Lower lobe of right lung (tissue), 2 donors: Measurements from ENCODE around the gene ZNF500. TPM values are rescaled to one million over a fixed set of nuclear protein-coding genes. Genes with fewer than 3 reads are reported as not detected.

ENCODE experiments used
- ATAC-seq, 2 donors: fragments of 200-7000 bp; cut with Tn5 transposase; one replicate each; pipeline ENCODE4 v1.9.1; 2020 to 2022; ENCODE audit warnings: mild to moderate bottlenecking in 2 of 2, moderate library complexity in 2 of 2
- DNase-seq: peaks from one replicate; pipeline ENCODE4 v3.0.0-alpha.2; 2020
- H3K27ac ChIP-seq: fragments of 200-600 bp; one replicate; pipeline ENCODE4 v1.8.0; 2022
- H3K27me3 ChIP-seq: fragments of 200-600 bp; one replicate; pipeline ENCODE4 v1.8.0; 2022; ENCODE audit warnings: low read depth
- H3K36me3 ChIP-seq: fragments of 200-600 bp; one replicate; pipeline ENCODE4 v1.8.0; 2022; ENCODE audit warnings: mild to moderate bottlenecking
- H3K4me1 ChIP-seq: fragments of 200-600 bp; one replicate; pipeline ENCODE4 v1.8.0; 2022
- H3K4me3 ChIP-seq: fragments of 200-600 bp; one replicate; pipeline ENCODE4 v1.8.0; 2022; ENCODE audit warnings: mild to moderate bottlenecking
- H3K9me3 ChIP-seq: fragments of 200-600 bp; one replicate; pipeline ENCODE4 v1.8.0; 2022
- CTCF ChIP-seq: fragments of 200-600 bp; IDR thresholded peaks from one replicate; pipeline ENCODE4 v1.8.0; 2022; ENCODE audit warnings: antibody characterized with exemption, mild to moderate bottlenecking
- intact Hi-C: fragments of 100-400 bp; cut with DNase I; formaldehyde crosslinking; loops from one replicate; pipeline ENCODE4 v1.11.0; 2022
- total RNA-seq: library from RNA; stranded (reverse); fragmentation: NEBNext Ultra II Directional; extraction: Animal tissue kit (Norgen Biotek cat#: 25700); gene quantifications from one replicate; pipeline ENCODE4 v1.2.1, GENCODE V29; 2021
- donor health status: DM: no; HTN: yes; CAD: no; lungs with severe emphysema.

Gene ZNF500
- total RNA-seq, 1 donor from 2014 or later = 13.4 TPM

DNA sequence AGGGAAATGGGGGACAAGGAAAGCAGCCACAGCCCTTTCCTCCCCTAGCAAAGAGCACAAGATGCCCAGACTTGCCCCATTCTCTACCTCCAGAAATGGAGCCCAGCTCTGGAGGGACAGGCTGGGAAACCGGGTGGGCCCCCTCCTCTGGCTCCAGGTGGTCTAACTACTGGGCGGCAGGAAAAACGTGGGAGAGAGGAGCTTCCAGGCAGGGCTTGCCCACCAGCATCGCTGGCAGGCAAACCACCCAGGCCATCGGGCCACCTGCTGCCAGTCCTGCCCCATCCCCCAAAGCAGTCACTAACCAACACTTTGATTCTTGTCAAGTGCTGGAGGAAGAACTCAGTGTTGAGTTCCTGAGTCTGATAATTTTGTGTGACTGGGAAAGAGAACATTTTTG lies 48.5 kb downstream of the ZNF500 start:
- H3K27me3 ChIP-seq = no peaks in the 10 kb centered on the region
- TF ChIP-seq CTCF = no peak

DNA sequence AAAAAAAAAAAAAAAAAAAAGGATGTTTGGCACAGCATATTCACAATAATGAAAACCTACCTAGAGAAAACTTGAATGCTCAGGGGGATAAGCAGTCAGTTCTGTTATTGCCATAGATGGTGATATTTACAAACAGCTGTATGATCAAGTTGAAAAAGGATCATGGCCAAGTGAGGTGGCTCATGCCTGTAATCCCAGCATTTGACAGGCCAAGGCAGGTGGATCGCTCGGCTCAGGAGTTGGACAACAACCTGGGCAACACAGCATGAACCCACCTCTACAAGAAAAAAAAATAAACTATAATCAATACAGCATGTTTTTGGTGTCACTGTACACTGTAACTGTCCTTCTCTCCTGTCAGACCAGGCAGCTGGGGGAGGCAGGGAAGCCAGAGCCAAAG lies 52.0 kb downstream of the ZNF500 start:
- Histone ChIP-seq H3K4me3 (no peak overlapping the region), H3K36me3 (peaks cover 74% of the 10 kb centered on the region), H3K27me3 (no peaks in the 10 kb centered on the region), H3K4me1 (no peaks in the 10 kb centered on the region), H3K9me3 (no peaks in the 10 kb centered on the region), H3K27ac (no peak overlapping the region)
- ATAC-seq = no peak
- intact Hi-C loops = no loop called here
- no peak for DNase-seq
- no peak for TF ChIP-seq CTCF

More for the DNA sequence above, 48.5 kb downstream of the ZNF500 start:
- intact Hi-C loops = no loop called here
- H3K27ac ChIP-seq = no peak overlapping the region
- H3K36me3 ChIP-seq = peaks cover 57% of the 10 kb centered on the region
- DNase-seq (no peak), ATAC-seq (no peak)
- no peaks in the 10 kb centered on the region for H3K9me3 ChIP-seq
- no peak overlapping the region for H3K4me3 ChIP-seq
- no peaks in the 10 kb centered on the region for H3K4me1 ChIP-seq

DNA sequence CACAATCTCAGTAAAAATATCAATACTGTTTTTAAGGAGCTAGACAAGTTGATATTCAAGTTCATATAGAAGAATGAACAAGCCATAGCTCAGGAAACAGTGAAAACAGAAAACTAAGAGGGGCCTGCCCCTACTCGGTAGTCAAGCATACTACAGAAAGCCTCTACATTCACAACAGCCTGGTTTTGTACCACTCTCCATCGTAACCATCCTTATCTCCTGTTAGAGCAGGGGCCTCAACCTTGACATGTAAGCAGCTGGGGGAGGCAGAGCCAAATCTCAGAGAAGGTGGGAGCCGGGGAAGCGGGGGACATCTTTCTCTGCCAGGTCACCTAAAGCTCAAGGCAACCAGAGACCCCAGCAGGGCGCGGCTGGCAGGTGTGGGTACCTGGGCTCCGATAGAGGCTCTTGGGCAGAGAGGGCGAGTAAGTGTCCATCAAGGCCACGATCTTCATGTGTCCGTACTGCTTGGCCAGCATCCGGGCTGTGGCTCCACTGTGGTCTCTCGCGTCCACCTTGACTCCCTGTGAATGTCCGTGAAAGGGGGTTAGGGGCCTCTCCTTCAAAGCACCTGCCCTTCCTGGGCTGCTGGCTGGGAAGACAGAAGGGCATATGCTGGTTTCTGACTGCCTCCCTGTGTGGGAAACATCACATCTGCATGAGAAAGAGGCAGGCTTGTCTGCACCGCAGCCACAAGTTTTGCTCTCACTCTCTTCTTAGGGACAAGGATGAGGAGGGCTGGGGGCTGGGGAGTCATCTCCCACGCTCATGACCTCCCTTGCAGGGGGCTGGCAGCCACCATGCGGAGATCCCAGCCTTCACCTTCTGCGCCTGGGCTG lies 53.1 kb downstream of the ZNF500 start:
- intact Hi-C loops = no loop called here
- Histone ChIP-seq H3K36me3 (peaks cover 79% of the 10 kb centered on the region), H3K4me3 (no peak overlapping the region), H3K27me3 (no peaks in the 10 kb centered on the region), H3K9me3 (no peaks in the 10 kb centered on the region), H3K4me1 (no peaks in the 10 kb centered on the region), H3K27ac (no peak overlapping the region)
- no peak for ATAC-seq
- no peak for TF ChIP-seq CTCF
- no peak for DNase-seq

GRCh38 chr16:4709481-4709880 lies 57.5 kb downstream of the ZNF500 start:
- DNase-seq (no peak), ATAC-seq (no peak)
- intact Hi-C loops = no loop called here
- Histone ChIP-seq H3K4me1 (no peaks in the 10 kb centered on the region), H3K27ac (no peak overlapping the region), H3K9me3 (no peaks in the 10 kb centered on the region), H3K4me3 (no peak overlapping the region), H3K27me3 (no peaks in the 10 kb centered on the region), H3K36me3 (peaks cover 87% of the 10 kb centered on the region)
- TF ChIP-seq CTCF = no peak

DNA sequence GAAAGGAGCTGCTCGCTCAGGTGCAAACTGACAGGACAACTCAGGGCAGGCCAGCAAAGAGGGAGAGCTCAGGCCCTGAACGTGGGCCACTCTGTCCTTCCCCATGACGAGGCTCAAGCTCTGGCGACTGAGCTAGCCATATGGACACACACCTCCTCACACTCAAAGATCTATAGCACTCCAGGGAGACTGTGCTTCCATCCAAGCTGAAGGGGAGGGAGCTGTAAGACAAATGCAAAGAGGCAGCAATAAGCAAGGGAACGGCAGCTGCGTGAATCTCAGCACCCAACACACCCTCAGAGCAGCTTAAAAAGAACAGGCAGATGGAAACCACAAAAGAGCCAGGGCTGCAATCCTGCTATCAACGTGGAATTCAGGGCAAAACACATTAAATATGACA lies 60.1 kb downstream of the ZNF500 start:
- Histone ChIP-seq H3K27me3 (no peaks in the 10 kb centered on the region), H3K9me3 (no peaks in the 10 kb centered on the region), H3K27ac (no peak overlapping the region), H3K4me1 (no peaks in the 10 kb centered on the region), H3K36me3 (peaks cover 85% of the 10 kb centered on the region), H3K4me3 (no peak overlapping the region)
- DNase-seq (no peak), ATAC-seq (no peak)
- TF ChIP-seq CTCF = no peak
- intact Hi-C loops = no loop called here
